Medulla oblongata (tissue), 1 donor: Measurements from ENCODE around the gene CATSPERZ.
"Not testable (repeated sequence)": the region's sequence is repeated elsewhere in the genome, so short reads cannot be mapped to it uniquely, and the experiment has no call there.

Experiments
- DNase-seq: peaks from one replicate; pipeline ENCODE4 v3.0.0-alpha.2; 2015; ENCODE audit errors: extremely low spot score

The CATSPERZ gene

GRCh38 chr11:64320556-64320955 lies 20.4 kb downstream of the CATSPERZ start:
- DNase-seq = no peak

- no peak for DNase-seq
These were observed 20.9 kb downstream of the CATSPERZ start for GRCh38 chr11:64321026-64321425.

GRCh38 chr11:64321533-64321932 lies 21.4 kb downstream of the CATSPERZ start:
- DNase-seq = no peak

GRCh38 chr11:64322925-64323260 lies 22.7 kb downstream of the CATSPERZ start:
- DNase-seq = no peak

GRCh38 chr11:64323373-64323772 lies 23.2 kb downstream of the CATSPERZ start:
- no peak for DNase-seq

- not testable (repeated sequence) for DNase-seq
These were observed 23.8 kb downstream of the CATSPERZ start for GRCh38 chr11:64323984-64324383.

GRCh38 chr11:64324692-64325469 lies 24.7 kb downstream of the CATSPERZ start:
- no peak for DNase-seq

GRCh38 chr11:64327375-64327774 lies 27.2 kb downstream of the CATSPERZ start:
- DNase-seq = no peak

- DNase-seq = no peak
These were observed 27.8 kb downstream of the CATSPERZ start for GRCh38 chr11:64327993-64328392.

GRCh38 chr11:64330888-64331287 lies 30.7 kb downstream of the CATSPERZ start:
- no peak for DNase-seq

- peak; percentile 56 for DNase-seq
These were observed 31.6 kb downstream of the CATSPERZ start for GRCh38 chr11:64331569-64332371.

GRCh38 chr11:64333556-64333955 lies 33.4 kb downstream of the CATSPERZ start:
- no peak for DNase-seq

- no peak for DNase-seq
These were observed 34.9 kb downstream of the CATSPERZ start for GRCh38 chr11:64334764-64335735.

GRCh38 chr11:64337538-64338249 lies 37.5 kb downstream of the CATSPERZ start:
- no peak for DNase-seq

GRCh38 chr11:64338716-64339115 lies 38.6 kb downstream of the CATSPERZ start:
- DNase-seq = no peak

GRCh38 chr11:64339286-64339685 lies 39.1 kb downstream of the CATSPERZ start:
- DNase-seq = no peak

GRCh38 chr11:64339754-64340408 lies 39.7 kb downstream of the CATSPERZ start, which contains the start of gene CCDC88B:
Gene CCDC88B (plus strand): TSS chr11:64340204. CDS start chr11:64340267, 63 bp downstream.
- DNase-seq = peak; percentile 60

GRCh38 chr11:64340671-64341335 lies 40.6 kb downstream of the CATSPERZ start:
- DNase-seq = no peak

GRCh38 chr11:64341429-64341828 lies 41.3 kb downstream of the CATSPERZ start:
- no peak for DNase-seq
